Adrenal gland (tissue), 5 donors: ENCODE measurements around the gene MCMBP.

Experiments
- POLR2A ChIP-seq, 2 donors: fragments of 450-650 bp; IDR thresholded peaks; one replicate each; pipeline ENCODE4 v1.6.1; 2017; ENCODE audit warnings: antibody characterized with exemption in 2 of 2, mild to moderate bottlenecking in 2 of 2, moderate library complexity in 1 of 2
- TF ChIP-seq, protein P1 (sequence below), 6 experiments: fragments of 450-650 bp in 4 of 6; fragments of 200-600 bp in 2 of 6; sonication (generic) in 1 of 6; IDR thresholded peaks; 1 replicate in 5 of 6; 2 replicates in 1 of 6; pipeline versions ENCODE4 v1.5.1 to v1.8.0; 2016 to 2021; ENCODE audit warnings: antibody characterized with exemption in 6 of 6, mild to moderate bottlenecking in 2 of 6, moderate library complexity in 1 of 6
- donor health status: DM: no; HTN: no; CAD: no.

DNA sequence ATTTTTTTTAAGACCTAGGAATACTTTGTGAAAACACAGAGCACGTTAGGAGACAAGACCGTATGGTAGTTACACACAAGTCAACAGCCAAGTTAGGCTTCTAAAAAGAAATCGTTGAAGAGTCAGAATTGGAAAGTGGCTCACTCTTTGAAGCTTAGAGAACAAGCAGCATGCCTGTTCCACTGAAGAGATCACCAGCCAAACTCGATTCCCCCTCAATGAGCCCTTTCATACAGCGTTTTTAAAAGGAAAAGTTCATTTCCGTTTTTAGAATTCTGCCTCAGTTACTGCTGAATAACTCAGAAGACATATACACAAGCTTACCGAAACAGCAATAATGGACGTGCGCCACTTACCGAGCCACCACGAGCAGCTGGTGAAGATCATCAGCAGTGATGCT lies 41.0 kb downstream of the MCMBP start:
- TF ChIP-seq, protein P1, sequence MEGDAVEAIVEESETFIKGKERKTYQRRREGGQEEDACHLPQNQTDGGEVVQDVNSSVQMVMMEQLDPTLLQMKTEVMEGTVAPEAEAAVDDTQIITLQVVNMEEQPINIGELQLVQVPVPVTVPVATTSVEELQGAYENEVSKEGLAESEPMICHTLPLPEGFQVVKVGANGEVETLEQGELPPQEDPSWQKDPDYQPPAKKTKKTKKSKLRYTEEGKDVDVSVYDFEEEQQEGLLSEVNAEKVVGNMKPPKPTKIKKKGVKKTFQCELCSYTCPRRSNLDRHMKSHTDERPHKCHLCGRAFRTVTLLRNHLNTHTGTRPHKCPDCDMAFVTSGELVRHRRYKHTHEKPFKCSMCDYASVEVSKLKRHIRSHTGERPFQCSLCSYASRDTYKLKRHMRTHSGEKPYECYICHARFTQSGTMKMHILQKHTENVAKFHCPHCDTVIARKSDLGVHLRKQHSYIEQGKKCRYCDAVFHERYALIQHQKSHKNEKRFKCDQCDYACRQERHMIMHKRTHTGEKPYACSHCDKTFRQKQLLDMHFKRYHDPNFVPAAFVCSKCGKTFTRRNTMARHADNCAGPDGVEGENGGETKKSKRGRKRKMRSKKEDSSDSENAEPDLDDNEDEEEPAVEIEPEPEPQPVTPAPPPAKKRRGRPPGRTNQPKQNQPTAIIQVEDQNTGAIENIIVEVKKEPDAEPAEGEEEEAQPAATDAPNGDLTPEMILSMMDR (IDR thresholded peaks at IDR 0.05), result no peak
- no peak for TF ChIP-seq POLR2A (IDR thresholded peaks at IDR 0.05)
